Activated T-cell treated with anti-CD3 and anti-CD28 coated beads, Interleukin-2, amount 50 U/mL, for 4 hours (primary cell): ENCODE results near the gene PTRH1. TPM values are rescaled to one million over a fixed set of nuclear protein-coding genes. Genes with fewer than 3 reads are reported as not detected.

Experiments used
- ATAC-seq, 2 donors: fragments of 200-7000 bp; cut with Tn5 transposase; one replicate each; pipeline ENCODE4 v1.10.0; 2021
- DNase-seq: peaks from one replicate; pipeline ENCODE4 v3.0.0-alpha.2; 2020
- H3K27me3 Mint-ChIP-seq: one replicate; pipeline ENCODE4 v1.8.0; 2021; ENCODE audit warnings: low read depth, mixed read lengths
- H3K36me3 Mint-ChIP-seq: one replicate; pipeline ENCODE4 v1.8.0; 2022; ENCODE audit warnings: mixed read lengths; ENCODE audit not compliant: insufficient read depth
- H3K4me1 Mint-ChIP-seq: one replicate; pipeline ENCODE4 v1.8.0; 2021; ENCODE audit warnings: low read depth, mixed read lengths
- H3K4me3 Mint-ChIP-seq: one replicate; pipeline ENCODE4 v1.8.0; 2021; ENCODE audit warnings: mild to moderate bottlenecking, moderate library complexity, mixed read lengths
- H3K9me3 Mint-ChIP-seq: one replicate; pipeline ENCODE4 v1.8.0; 2021; ENCODE audit warnings: mixed read lengths
- total RNA-seq, 3 donors: library from RNA; stranded (reverse); gene quantifications; one replicate each; pipeline ENCODE4 v1.2.1, GENCODE V29; 2021

Gene PTRH1
- total RNA-seq, 3 donors from 2014 or later: 43.9 to 49.6 (median 45.6) TPM

DNA sequence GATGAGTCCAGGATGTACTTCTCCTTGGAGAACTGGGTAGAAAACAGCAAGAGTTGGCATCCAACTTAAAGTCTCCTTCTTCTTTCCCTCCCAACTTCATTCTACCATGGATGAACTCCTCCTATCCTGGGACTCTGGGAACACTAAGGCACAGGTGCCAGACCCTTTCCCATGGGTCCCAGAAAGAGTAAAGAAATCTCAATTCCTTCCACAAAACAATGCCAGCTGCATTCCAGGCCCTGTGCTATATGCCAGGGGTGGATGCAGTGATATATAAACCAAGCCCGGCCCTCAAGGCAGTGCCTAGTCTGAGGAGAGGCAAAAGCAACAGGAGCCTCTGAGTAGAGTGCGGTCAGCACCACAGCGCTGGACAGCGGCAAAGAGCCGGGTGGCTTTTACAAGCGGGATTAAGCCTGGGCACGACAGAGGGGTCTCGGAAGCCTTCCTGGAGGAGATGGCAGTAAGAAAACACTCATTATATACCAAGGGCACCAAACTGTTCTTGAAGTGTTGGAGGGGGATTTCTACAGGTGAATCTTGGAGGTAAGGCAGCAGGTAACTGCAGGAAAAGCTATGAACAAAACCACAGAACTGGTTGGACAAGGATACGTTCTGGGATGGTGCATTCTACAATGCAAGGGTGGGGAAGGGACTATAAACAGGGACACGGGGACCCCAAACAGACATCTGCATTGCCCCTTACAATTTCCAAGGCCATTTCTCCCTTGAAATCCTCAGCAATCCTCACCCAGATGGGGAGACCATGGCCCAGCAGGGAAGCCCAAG lies 36.0 kb upstream of the PTRH1 start:
- no peaks in the 10 kb centered on the region for H3K9me3 Mint-ChIP-seq
- no peak overlapping the region for H3K4me3 Mint-ChIP-seq
- DNase-seq: no peak

DNA sequence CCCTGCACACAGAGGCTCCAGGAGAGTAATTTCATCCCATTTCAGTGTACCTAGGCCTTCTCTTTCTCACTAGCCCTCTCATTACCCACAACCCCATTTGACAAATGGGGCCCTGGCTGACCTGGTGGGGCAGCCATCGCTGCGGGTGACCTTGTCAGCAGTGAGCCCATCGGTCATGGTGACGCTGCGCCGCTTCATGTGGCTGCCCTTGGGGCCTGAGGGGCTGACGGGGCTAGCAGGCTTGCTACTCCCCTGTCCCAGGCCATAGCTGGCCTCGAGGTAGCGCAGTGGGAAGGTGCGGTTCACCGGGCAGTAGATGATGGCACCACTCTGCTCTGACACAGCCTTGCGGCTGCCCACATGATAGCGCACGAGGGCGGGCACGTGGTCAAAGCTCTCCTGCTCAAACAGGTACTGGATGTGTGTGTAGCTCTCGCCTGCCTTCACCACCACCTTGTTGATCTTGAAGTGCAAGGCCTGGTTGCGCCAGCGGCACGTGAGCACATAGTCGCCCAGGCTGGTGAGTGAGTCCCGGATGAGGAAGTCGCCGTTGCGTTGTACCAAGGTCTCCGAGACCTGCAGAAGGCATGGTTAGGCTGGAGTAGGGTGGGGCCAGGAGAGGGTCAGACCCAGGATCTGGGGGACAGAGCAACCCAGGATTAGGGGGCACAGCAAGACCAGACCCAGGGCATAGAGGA lies 33.8 kb upstream of the PTRH1 start:
- no peaks in the 10 kb centered on the region for H3K27me3 Mint-ChIP-seq
- H3K4me1 Mint-ChIP-seq: peaks cover 8% of the 10 kb centered on the region
- H3K36me3 Mint-ChIP-seq: peaks cover 12% of the 10 kb centered on the region
- no peaks in the 10 kb centered on the region for H3K9me3 Mint-ChIP-seq
- H3K4me3 Mint-ChIP-seq: no peak overlapping the region
- DNase-seq: no peak
- ATAC-seq: no peak

More for the DNA sequence above, 36.0 kb upstream of the PTRH1 start:
- H3K36me3 Mint-ChIP-seq: peaks cover 12% of the 10 kb centered on the region
- ATAC-seq: no peak
- no peaks in the 10 kb centered on the region for H3K27me3 Mint-ChIP-seq
- peaks cover 6% of the 10 kb centered on the region for H3K4me1 Mint-ChIP-seq

DNA sequence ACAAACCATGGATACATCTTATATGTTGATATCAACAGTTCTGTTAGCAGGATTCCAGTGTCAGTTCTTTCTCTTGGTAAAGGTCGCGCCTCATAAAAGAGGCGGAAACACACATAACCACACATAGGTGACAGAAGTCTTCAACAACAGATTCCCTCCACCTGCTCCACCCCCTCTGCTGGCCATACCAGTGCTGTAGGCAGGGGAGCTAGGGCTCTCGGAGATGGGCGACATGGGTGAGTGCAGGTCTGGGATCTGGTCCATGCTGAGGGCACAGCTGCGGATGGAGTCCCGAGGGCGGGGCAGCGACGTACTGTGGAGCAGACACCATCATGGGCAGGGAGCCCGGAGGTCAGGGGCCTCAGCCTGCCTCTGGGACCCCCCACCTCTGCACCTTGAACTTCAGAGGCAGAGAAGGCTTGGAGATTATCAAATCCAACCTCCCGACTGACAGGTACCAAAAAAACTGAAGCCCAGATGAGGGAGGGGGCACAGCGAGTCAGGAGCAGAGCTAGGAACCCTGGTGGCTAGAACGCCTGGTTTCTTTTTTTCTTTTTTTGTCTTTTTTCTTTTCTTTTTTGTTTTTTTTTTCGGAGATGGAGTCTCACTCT lies 31.6 kb upstream of the PTRH1 start:
- Mint-ChIP-seq H3K36me3 (peaks cover 12% of the 10 kb centered on the region), H3K27me3 (no peaks in the 10 kb centered on the region), H3K9me3 (no peaks in the 10 kb centered on the region)

DNA sequence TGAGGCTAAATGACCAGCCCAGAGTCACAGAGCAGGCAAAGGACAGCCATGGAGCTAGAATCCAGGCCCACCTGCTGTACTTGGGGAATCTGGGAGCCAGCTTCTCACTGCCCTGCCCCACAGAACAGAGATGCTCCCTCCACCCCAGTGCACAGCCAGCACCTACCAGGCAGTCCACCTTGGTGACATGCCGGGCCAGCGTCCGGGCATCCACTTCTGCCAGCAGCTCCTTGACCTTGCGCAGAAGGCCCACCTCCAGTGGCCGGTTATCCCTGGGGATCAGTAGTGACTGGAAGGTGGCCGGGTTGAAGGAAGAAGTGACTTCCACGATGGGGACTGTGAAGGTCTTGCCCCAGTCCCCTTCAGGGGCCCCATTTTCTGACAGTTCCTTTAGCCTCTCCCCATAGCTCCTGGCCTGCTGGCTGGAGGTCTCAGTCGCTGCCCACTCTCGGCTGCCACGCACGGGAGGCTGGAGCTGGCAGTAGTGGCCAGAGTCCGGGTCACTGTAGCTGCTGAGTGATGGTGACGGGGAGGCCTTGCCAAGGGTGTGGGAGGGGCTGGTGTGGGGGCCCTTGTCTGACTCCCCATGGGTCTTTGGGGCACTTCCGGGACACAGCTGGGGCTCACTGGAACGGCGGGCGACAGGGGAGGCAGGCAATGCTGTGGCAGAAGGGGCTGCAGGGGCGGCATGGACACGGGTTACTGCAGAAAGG lies 29.1 kb upstream of the PTRH1 start:
- H3K4me3 Mint-ChIP-seq: no peak overlapping the region

More for the DNA sequence above, 31.6 kb upstream of the PTRH1 start:
- ATAC-seq: peak in 1 of 2 donors; percentile 35
- H3K4me3 Mint-ChIP-seq: no peak overlapping the region
- DNase-seq: peak; percentile 25
- H3K4me1 Mint-ChIP-seq: peaks cover 6% of the 10 kb centered on the region

DNA sequence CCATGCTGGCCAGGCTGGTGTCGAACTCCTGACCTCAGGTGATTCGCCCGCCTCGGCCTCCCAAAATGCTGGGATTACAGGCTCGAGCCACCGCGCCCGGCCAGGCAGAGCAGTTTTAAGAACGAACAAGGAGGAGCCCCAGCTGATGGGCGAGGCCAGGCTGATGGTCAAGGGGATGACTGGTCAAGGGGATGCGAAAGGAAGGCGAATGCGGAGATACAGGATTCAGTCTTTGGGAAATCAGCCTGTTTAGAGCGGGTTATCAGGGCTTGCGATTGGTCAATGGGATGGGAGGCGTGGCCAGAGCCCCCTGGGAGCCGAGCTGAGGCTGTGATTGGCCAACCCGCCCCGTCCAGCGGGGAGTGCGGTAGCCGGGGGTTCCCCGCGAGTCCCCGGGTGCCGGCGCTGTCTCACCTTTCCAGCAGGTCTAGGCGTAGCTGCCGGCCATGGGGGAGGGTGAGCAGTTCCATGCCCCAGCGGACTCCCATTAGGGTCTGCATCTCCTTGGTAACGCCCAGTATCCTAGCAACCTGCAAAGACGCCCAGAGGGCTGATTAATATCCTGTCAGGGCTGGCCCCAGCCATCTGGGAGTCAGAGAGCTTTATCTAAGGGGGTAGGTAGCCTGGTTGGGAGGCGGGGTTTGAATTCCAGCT lies 27.1 kb upstream of the PTRH1 start:
- peaks cover 11% of the 10 kb centered on the region for H3K36me3 Mint-ChIP-seq
- DNase-seq: no peak
- no peak for ATAC-seq
- H3K4me1 Mint-ChIP-seq: peaks cover 6% of the 10 kb centered on the region
- no peaks in the 10 kb centered on the region for H3K27me3 Mint-ChIP-seq
- no peak overlapping the region for H3K4me3 Mint-ChIP-seq
- H3K9me3 Mint-ChIP-seq: no peaks in the 10 kb centered on the region

More for the DNA sequence above, 29.1 kb upstream of the PTRH1 start:
- Mint-ChIP-seq H3K36me3 (peaks cover 3% of the 10 kb centered on the region), H3K27me3 (no peaks in the 10 kb centered on the region), H3K9me3 (no peaks in the 10 kb centered on the region), H3K4me1 (peaks cover 6% of the 10 kb centered on the region)
- DNase-seq (no peak), ATAC-seq (no peak)

DNA sequence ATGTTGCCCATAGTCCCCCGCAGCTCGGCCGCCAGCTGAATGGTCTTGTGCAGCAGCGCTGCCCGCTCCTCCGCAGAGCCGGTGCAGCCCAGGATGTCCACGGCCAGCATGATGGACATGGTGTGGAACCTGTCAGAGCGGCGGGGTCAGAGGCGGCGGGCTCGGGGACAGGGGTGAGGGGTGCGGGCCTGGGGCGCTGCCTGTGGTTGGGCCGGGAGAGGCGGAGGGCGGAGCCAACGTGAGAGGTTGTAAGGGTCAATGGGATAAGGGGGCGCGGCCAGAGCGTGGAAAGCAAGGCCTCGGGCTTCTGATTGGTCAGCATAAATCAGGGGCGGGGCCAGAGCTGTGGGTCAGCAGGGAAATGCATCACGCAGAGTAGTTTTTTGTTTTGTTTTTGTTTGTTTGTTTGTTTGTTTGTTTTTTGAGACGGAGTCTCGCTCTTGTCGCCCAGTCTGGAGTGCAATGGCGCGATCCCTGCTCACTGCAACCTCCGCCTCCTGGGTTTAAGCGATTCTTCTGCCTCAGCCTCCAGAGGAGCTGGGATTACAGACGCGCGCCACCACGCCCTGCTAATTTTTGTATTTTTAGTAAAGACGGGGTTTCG lies 26.5 kb upstream of the PTRH1 start:
- H3K4me1 Mint-ChIP-seq: peaks cover 3% of the 10 kb centered on the region
- no peak overlapping the region for H3K4me3 Mint-ChIP-seq
- DNase-seq: no peak
- H3K27me3 Mint-ChIP-seq: no peaks in the 10 kb centered on the region
- no peak for ATAC-seq
- peaks cover 11% of the 10 kb centered on the region for H3K36me3 Mint-ChIP-seq
- no peaks in the 10 kb centered on the region for H3K9me3 Mint-ChIP-seq

DNA sequence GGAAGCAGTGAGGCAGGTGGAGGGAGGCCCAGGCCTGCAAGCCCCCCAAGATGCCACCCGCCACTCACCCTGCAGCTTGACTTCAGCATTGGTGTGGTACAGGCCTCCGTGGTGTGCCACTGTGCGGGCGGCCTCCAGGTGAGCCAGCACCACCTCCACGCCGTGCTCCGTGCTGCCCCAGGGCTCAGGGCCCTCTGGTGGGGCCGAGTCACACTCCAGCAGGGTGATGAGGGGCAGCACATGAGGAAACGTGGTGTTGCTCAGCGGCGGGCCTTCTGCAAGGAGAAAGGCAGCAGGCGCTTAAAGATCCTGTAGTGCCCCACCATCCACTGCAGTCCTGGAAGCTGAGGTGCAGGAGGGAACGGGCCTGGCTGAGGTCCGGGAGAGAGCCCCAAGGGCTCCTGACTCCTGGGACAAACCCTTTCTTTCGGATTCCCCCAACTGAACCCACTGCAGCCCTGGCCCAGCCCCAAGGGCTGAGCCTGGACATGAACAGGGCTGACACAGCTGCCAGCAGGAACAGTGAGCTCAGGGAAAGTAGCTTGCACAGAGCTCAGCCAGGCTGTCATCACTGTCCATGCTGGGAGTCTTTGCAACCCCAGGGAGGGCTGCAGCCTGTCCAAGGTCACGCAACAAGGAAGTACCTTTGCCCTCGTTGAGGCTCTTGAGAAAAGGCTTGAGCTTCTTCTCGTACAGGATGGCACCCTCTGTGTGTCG lies 24.3 kb upstream of the PTRH1 start:
- Mint-ChIP-seq H3K36me3 (peaks cover 11% of the 10 kb centered on the region), H3K4me1 (peaks cover 10% of the 10 kb centered on the region), H3K4me3 (no peak overlapping the region), H3K27me3 (no peaks in the 10 kb centered on the region), H3K9me3 (no peaks in the 10 kb centered on the region)
- DNase-seq (no peak), ATAC-seq (no peak)

DNA sequence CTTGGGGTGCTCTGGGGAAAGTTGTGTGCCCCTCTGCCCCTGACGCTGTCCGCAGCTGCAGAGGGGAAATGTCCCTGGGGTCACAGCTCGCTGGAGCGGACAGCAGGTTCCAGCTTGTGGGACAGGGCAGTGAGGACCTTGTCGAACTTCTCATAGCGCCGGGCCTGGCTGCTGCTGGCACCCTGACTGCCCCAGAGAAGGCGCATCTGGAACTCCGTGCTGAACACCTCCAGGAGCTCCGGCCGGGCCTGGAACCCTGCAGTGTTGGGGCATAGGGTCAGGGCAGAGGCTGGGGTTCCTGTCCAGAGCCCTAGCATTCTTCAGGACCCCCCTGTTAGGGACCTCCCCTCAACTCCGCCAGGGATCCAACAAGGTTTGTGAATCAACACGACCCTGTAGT lies 23.2 kb upstream of the PTRH1 start:
- H3K9me3 Mint-ChIP-seq: no peaks in the 10 kb centered on the region
- DNase-seq (no peak), ATAC-seq (no peak)
- H3K27me3 Mint-ChIP-seq: no peaks in the 10 kb centered on the region
- peaks cover 19% of the 10 kb centered on the region for H3K4me1 Mint-ChIP-seq
- peaks cover 11% of the 10 kb centered on the region for H3K36me3 Mint-ChIP-seq
- H3K4me3 Mint-ChIP-seq: no peak overlapping the region

DNA sequence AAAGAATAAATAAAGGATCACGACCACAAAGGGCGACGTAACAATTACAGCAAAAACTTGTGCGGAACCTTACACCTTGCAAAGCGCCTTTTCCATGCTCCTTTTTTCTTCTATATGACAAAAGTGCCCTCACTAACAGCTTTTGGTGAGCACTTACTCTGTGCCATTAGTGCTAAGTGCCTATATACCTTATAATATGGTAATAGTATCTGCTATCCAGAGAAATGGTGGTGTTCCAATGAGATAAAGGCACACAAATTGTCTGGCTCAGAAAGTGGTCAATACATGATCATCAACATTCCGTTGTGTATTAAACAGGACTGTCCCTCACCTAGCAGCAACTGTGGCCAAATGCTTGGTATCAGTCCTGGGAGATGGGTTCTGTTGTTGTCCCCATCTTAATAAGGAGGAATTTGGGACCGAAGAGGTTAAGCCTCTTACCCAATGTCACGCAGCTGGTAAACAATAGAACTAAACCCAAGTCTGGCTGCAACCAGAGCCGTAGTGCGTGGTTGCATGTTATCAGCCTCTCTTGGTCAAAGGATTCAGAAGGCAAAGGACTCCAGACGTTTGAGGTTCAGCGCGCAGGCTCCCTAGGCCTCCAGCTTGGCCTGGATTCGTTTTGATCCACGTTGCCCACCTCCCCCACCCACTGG lies 20.2 kb upstream of the PTRH1 start:
- no peaks in the 10 kb centered on the region for H3K27me3 Mint-ChIP-seq
- peaks cover 13% of the 10 kb centered on the region for H3K36me3 Mint-ChIP-seq

DNA sequence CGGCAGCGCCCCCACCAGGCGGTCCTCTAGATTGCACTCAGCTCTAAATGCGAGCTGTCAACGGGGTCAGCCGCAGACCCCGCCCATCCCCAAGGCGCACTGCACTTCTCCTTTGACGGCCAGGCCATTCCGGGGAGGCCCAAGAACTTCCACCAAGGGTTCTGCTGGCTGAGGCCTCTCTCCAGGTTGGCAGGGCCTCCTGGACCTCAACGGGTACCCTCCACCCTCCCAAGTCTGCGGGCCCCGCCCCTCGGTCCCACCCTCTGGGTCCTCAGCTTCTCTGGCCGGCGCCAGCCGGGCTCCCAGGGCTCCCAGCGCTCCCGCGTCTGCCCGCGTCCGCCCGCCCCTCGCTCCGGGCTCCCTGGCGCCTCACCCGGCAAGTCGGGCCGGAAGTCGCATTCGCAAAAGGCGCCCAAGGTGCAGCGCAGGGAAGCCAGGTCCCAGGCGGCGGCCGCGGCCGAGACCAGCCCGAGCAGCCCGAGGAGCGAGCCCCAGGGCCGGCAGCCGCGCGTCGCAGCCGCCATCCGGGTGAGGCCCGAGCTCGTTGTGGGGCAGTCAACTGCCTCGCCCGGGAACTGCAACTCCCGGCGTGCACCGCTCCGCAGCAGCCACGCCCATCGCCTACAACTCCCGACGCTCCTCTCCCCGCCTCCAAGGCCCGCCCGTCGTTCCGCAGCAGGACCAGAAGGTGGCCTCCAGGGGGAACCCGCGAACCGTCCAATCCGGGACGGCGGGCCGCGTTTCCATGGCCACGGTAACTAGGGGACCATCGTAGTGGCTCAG lies 19.5 kb upstream of the PTRH1 start, which contains the start of gene TOR2A:
TSS of gene TOR2A (minus strand) at position 548 of the 783 bp plus-strand sequence. CDS start at position 524, 24 bp downstream.
- ATAC-seq (peak; percentile 96 to 97), DNase-seq (peak; percentile 97)
- Mint-ChIP-seq H3K27me3 (no peaks in the 10 kb centered on the region), H3K36me3 (peaks cover 13% of the 10 kb centered on the region), H3K4me3 (peak within 1 kb of the TSS; percentile 83), H3K4me1 (peaks cover 21% of the 10 kb centered on the region), H3K9me3 (no peaks in the 10 kb centered on the region)

More for the DNA sequence above, 20.2 kb upstream of the PTRH1 start:
- DNase-seq (no peak), ATAC-seq (no peak)
- no peaks in the 10 kb centered on the region for H3K9me3 Mint-ChIP-seq
- H3K4me3 Mint-ChIP-seq: peak overlapping the region; percentile 83
- peaks cover 21% of the 10 kb centered on the region for H3K4me1 Mint-ChIP-seq

DNA sequence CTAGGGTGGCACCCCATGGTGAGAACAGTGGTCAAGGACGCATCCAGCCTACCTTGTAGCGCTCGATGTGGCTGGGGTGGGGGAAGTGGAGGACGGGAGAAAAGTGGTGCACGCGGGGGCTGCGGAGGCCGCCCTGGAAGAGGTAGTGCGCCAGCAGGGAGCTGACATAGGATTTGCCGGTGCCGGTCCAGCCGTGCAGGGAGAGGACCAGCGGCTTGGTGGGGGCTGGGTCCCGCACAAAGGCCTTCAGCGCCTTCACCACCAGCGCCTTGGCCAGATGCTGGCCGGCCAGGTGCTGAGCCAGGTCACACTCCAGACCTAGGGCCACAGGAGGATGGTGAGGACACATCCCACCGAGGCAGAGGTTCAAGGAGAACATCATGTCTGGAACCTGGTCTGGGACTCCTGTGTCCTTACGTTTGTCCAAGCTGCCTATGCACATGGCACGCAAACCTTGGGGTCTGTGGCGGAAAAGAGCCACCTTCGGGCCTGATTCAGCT lies 18.8 kb upstream of the PTRH1 start:
- DNase-seq (no peak), ATAC-seq (no peak)
- Mint-ChIP-seq H3K4me3 (peak overlapping the region; percentile 83), H3K27me3 (no peaks in the 10 kb centered on the region), H3K36me3 (peaks cover 13% of the 10 kb centered on the region), H3K9me3 (no peaks in the 10 kb centered on the region), H3K4me1 (peaks cover 21% of the 10 kb centered on the region)

DNA sequence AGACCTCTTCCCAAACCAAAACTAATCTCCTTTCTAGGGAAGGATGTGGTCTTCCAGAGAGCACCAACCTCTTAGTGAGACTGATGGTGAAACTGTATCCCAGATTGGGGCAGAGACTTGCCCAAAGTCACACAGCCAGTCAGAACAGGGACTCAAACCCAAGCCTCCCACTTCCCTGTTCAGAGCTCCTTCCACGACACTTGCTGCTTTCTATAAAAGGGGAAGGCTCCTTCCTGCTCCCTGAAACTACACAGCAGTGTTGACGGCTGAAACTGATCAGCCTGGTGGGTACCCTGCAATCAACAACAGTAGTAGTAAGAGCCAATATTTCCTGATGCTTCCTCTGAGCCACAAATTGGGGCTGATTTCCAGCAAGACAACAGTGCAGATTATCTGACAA lies 18.2 kb upstream of the PTRH1 start:
- Mint-ChIP-seq H3K4me1 (peaks cover 21% of the 10 kb centered on the region), H3K36me3 (peaks cover 9% of the 10 kb centered on the region), H3K27me3 (no peaks in the 10 kb centered on the region), H3K4me3 (peak overlapping the region; percentile 83), H3K9me3 (no peaks in the 10 kb centered on the region)
- DNase-seq: no peak
- no peak for ATAC-seq
